Gastrocnemius medialis (tissue), 4 donors: Measurements from ENCODE around the gene HES1. TPM values are rescaled to one million over a fixed set of nuclear protein-coding genes. Genes with fewer than 3 reads are reported as not detected.

Experiments
- ATAC-seq, 2 donors: fragments of 150-250 bp; one replicate each; pipeline ENCODE4 v1.9.1; 2016
- DNase-seq, 2 donors: peaks; one replicate each; pipeline ENCODE4 v3.0.0-alpha.2; 2019
- H3K27ac ChIP-seq, 4 donors: fragments of 200-600 bp; sonication (generic); 1 replicate in 1 of 4; 2 replicates in 3 of 4; pipeline ENCODE4 v1.5.1; 2016 to 2018; ENCODE audit warnings: mild to moderate bottlenecking in 2 of 4, moderate library complexity in 1 of 4
- H3K27me3 ChIP-seq, 3 donors: fragments of 200-600 bp; sonication (generic) in 2 of 3; 1 replicate in 1 of 3; 2 replicates in 2 of 3; pipeline versions ENCODE4 v1.5.1 to v1.6.0; 2016 to 2019; ENCODE audit warnings: mild to moderate bottlenecking in 1 of 3, moderate library complexity in 1 of 3
- H3K36me3 ChIP-seq, 2 donors: fragments of 200-600 bp; sonication (generic) in 1 of 2; one replicate each; pipeline ENCODE4 v1.5.1; 2017 to 2018
- H3K4me1 ChIP-seq, 2 donors: fragments of 200-600 bp; sonication (generic) in 1 of 2; one replicate each; pipeline ENCODE4 v1.5.1; 2016 to 2017; ENCODE audit warnings: mild to moderate bottlenecking in 2 of 2
- H3K4me3 ChIP-seq, 4 donors: fragments of 200-600 bp; sonication (generic) in 3 of 4; 1 replicate in 1 of 4; 2 replicates in 3 of 4; pipeline ENCODE4 v1.5.1; 2016 to 2019; ENCODE audit warnings: mild to moderate bottlenecking in 2 of 4
- H3K9me3 ChIP-seq, 3 donors: fragments of 200-600 bp; sonication (generic) in 2 of 3; 1 replicate in 1 of 3; 2 replicates in 2 of 3; pipeline ENCODE4 v1.5.1; 2016 to 2019
- CTCF ChIP-seq, 5 experiments: fragments of 450-650 bp in 3 of 5; fragments of 200-600 bp in 2 of 5; sonication (generic) in 2 of 5; IDR thresholded peaks in 4 of 5; conservative IDR thresholded peaks in 1 of 5; 1 replicate in 4 of 5; 2 replicates in 1 of 5; pipeline ENCODE4 v1.5.1; 2016 to 2019; ENCODE audit warnings: antibody characterized with exemption in 5 of 5, mild to moderate bottlenecking in 3 of 5, moderate library complexity in 3 of 5
- POLR2A ChIP-seq, 2 donors: fragments of 450-650 bp; IDR thresholded peaks; one replicate each; pipeline ENCODE4 v1.6.1; 2017; ENCODE audit warnings: antibody characterized with exemption in 2 of 2, mild to moderate bottlenecking in 2 of 2, moderate library complexity in 2 of 2
- in situ Hi-C, 4 donors: fragments of 200-750 bp; cut with MboI; loops; one replicate each; pipeline versions ENCODE4 v1.15.0 to v1.8.0; 2017; ENCODE audit warnings: low sequenced_read_pairs in 4 of 4
- intact Hi-C: fragments of 100-400 bp; cut with DNase I; formaldehyde crosslinking; loops from one replicate; pipeline ENCODE4 v1.15.1; 2023; ENCODE audit warnings: low total_unique reads
- total RNA-seq, 4 donors: library from RNA; depleted of rRNA; stranded (reverse); fragments of >200 nt; gene quantifications; one replicate each; pipeline versions ENCODE4 v1.1.0 to v1.2.3, GENCODE V29; 2016

Gene HES1
- total RNA-seq, 4 donors from 2014 or later, result 9.7 to 38.3 (median 27.8) TPM

- ATAC-seq (no peak), DNase-seq (no peak)
- Histone ChIP-seq H3K27me3 (no peaks in the 10 kb centered on the region), H3K27ac (peak overlapping the region; percentile 97 to 100 (median 99)), H3K4me1 (peaks cover 24 to 34% of the 10 kb centered on the region in 2 donors), H3K9me3 (no peaks in the 10 kb centered on the region), H3K36me3 (no peaks in the 10 kb centered on the region), H3K4me3 (peak overlapping the region; percentile 65 to 76 (median 69))
- intact Hi-C loops (loop anchor here (1.0 to 10.0 kb wide), 9 partner anchors 66 to 1220 kb away; partner anchors contain the start of genes ATP13A3 and MB21D2), in situ Hi-C loops (loop anchor here (5.0 to 25.0 kb wide), 5 partner anchors 69 to 352 kb away; no protein-coding TSS in a partner anchor)
- TF ChIP-seq CTCF (IDR thresholded peaks at IDR 0.05 in 4 of 5, conservative IDR thresholded peaks at IDR 0.05 in 1 of 5) (no peak), POLR2A (IDR thresholded peaks at IDR 0.05) (no peak)
These were observed 615 bp downstream of the HES1 start for GRCh38 chr3:194136519-194137007.

GRCh38 chr3:194137008-194137505 lies 1.1 kb downstream of the HES1 start:
- no peaks in the 10 kb centered on the region for H3K27me3 ChIP-seq
- no peaks in the 10 kb centered on the region for H3K9me3 ChIP-seq
- DNase-seq (peak; percentile 27 to 67), ATAC-seq (peak; percentile 1)
- peak overlapping the region; percentile 97 to 100 (median 99) for H3K27ac ChIP-seq
- H3K4me1 ChIP-seq, result peaks cover 28 to 39% of the 10 kb centered on the region in 2 donors
- H3K4me3 ChIP-seq, result peak overlapping the region; percentile 65 to 76 (median 69)
- no peaks in the 10 kb centered on the region for H3K36me3 ChIP-seq
- intact Hi-C loops, result loop anchor here (1.0 to 10.0 kb wide), 8 partner anchors 72 to 1220 kb away; partner anchors contain the start of genes ATP13A3 and MB21D2
- TF ChIP-seq CTCF (IDR thresholded peaks at IDR 0.05 in 4 of 5, conservative IDR thresholded peaks at IDR 0.05 in 1 of 5) (no peak), POLR2A (IDR thresholded peaks at IDR 0.05) (no peak)
- in situ Hi-C loops, result loop anchor here (5.0 to 25.0 kb wide), 5 partner anchors 70 to 352 kb away; no protein-coding TSS in a partner anchor

GRCh38 chr3:194137506-194138474 lies 1.8 kb downstream of the HES1 start:
- intact Hi-C loops, result loop anchor here (1.0 to 10.0 kb wide), 8 partner anchors 72 to 1221 kb away; partner anchors contain the start of genes ATP13A3 and MB21D2
- no peaks in the 10 kb centered on the region for H3K27me3 ChIP-seq
- no peaks in the 10 kb centered on the region for H3K36me3 ChIP-seq
- peaks cover 35 to 46% of the 10 kb centered on the region in 2 donors for H3K4me1 ChIP-seq
- H3K27ac ChIP-seq, result peak overlapping the region; percentile 97 to 100 (median 99)
- no peaks in the 10 kb centered on the region for H3K9me3 ChIP-seq
- peak; percentile 59 to 68 for TF ChIP-seq POLR2A (IDR thresholded peaks at IDR 0.05)
- peak; percentile 47 to 86 (median 64) for TF ChIP-seq CTCF (IDR thresholded peaks at IDR 0.05 in 4 of 5, conservative IDR thresholded peaks at IDR 0.05 in 1 of 5)
- ATAC-seq (peak; percentile 3 to 8), DNase-seq (peak; percentile 76 to 82)
- H3K4me3 ChIP-seq, result peak overlapping the region; percentile 65 to 76 (median 69)
- in situ Hi-C loops, result loop anchor here (5.0 to 25.0 kb wide), 5 partner anchors 70 to 353 kb away; no protein-coding TSS in a partner anchor

- Histone ChIP-seq H3K27me3 (no peaks in the 10 kb centered on the region), H3K4me3 (peak overlapping the region in 3 of 4 donors; percentile 21 to 70 (median 68)), H3K9me3 (no peaks in the 10 kb centered on the region), H3K27ac (peak overlapping the region; percentile 97 to 100 (median 99)), H3K4me1 (peaks cover 39 to 49% of the 10 kb centered on the region in 2 donors), H3K36me3 (no peaks in the 10 kb centered on the region)
- intact Hi-C loops (loop anchor here (5.0 to 10.0 kb wide), 3 partner anchors 156 to 346 kb away; partner anchors contain the start of gene ATP13A3), in situ Hi-C loops (loop anchor here (5.0 to 25.0 kb wide), 5 partner anchors 71 to 354 kb away; no protein-coding TSS in a partner anchor)
- TF ChIP-seq POLR2A (IDR thresholded peaks at IDR 0.05) (no peak), CTCF (IDR thresholded peaks at IDR 0.05 in 4 of 5, conservative IDR thresholded peaks at IDR 0.05 in 1 of 5) (no peak)
- ATAC-seq (no peak), DNase-seq (no peak)
These were observed 2.8 kb downstream of the HES1 start for GRCh38 chr3:194138732-194139070.
